ENCODE measurements around the gene NEK2.

DNA sequence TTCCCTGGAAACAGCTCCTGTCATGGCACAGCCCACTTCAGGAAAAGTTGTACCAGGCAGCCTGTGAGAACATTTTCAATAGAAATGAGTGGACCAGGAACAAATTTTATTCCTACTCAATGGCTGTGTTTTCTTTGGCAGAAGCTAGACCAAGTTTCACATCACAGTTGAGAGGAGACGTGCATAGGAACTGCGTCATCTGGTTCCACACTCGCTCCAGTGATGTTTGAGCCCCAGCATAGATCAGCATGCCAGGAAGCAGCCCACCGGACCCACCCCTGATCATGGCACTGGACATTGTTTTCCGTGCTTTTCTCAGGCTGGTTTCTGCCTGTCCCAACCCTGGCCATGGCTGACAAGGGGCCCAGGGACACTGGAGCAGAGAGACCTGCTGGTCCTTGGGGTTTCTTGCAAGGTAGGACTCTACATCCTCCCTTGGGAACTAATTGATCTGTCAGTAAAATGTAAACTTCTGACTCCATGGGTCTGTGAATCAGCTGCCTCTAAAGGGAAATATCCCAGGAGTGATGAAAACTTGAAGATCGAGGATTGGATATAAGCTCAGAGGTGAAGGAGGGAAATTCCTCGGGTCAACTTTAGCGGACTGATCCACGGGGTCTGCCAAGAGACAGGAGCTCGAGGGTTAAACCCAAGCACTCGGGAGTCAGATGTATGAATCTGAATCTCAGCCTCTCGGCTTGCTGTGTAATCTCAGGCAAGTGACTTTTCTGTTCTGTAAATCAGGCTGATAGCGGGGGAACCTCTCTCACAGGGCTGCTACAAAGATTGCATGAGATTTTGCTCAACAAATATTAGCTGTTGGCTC lies 35.7 kb downstream of the NEK2 start:
- TF ChIP-seq, protein P1, sequence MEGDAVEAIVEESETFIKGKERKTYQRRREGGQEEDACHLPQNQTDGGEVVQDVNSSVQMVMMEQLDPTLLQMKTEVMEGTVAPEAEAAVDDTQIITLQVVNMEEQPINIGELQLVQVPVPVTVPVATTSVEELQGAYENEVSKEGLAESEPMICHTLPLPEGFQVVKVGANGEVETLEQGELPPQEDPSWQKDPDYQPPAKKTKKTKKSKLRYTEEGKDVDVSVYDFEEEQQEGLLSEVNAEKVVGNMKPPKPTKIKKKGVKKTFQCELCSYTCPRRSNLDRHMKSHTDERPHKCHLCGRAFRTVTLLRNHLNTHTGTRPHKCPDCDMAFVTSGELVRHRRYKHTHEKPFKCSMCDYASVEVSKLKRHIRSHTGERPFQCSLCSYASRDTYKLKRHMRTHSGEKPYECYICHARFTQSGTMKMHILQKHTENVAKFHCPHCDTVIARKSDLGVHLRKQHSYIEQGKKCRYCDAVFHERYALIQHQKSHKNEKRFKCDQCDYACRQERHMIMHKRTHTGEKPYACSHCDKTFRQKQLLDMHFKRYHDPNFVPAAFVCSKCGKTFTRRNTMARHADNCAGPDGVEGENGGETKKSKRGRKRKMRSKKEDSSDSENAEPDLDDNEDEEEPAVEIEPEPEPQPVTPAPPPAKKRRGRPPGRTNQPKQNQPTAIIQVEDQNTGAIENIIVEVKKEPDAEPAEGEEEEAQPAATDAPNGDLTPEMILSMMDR (IDR thresholded peaks at IDR 0.05): no peak
- TF ChIP-seq POLR2A (IDR thresholded peaks at IDR 0.05): no peak

Measured in uterus (tissue), 2 donors.